ENCODE measurements around the gene RICTOR.
"Not testable (repeated sequence)": the region's sequence is repeated elsewhere in the genome, so short reads cannot be mapped to it uniquely, and the experiment has no call there.

RICTOR gene

GRCh38 chr5:39013938-39014337 lies 60.3 kb downstream of the RICTOR start:
- Histone ChIP-seq H3K4me1 (ENCODE audit: low read depth, poor library complexity, severe bottlenecking) (no peaks in the 10 kb centered on the region), H3K36me3 (ENCODE audit: insufficient read depth) (peaks cover 7% of the 10 kb centered on the region; the same call in 1 of the 2 replicates), H3K27me3 (ENCODE audit: insufficient read depth, low read depth) (no peaks in the 10 kb centered on the region), H3K27ac (no peak overlapping the region), H2AFZ (ENCODE audit: low read depth) (no peak overlapping the region), H3K4me3 (IDR thresholded peaks at IDR 0.05; ENCODE audit: insufficient read depth, low read depth, low read length) (no peak overlapping the region), H3K4me2 (no peak overlapping the region), H3K79me2 (ENCODE audit: insufficient read depth, low read depth) (no peaks in the 10 kb centered on the region), H3K9ac (no peak overlapping the region), H4K20me1 (ENCODE audit: insufficient read depth) (no peaks in the 10 kb centered on the region)
- TF ChIP-seq CTCF (conservative IDR thresholded peaks at IDR 0.05; ENCODE audit: low read depth, low read length), result no peak

DNA sequence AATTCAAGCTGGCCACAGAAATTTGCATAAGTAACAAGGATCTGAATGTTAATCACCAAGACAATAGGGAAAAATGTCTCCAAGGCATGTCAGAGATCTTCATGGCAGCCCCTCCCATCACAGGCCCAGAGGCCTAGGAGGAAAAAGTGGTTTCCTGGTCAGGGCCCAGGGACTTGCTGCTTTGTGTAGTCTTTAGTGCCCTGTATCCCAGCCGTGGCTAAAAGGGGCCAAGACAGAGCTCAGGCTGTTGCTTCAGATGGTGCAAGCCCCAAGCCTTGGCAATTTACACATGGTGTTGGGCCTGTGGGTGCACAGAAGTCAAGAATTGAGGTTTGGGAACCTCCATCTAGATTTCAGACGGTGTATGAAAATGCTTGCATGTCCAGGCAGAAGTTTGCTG lies 63.2 kb downstream of the RICTOR start:
- H3K4me2 ChIP-seq; H3K79me2 ChIP-seq (ENCODE audit: insufficient read depth, low read depth); H3K27ac ChIP-seq; H2AFZ ChIP-seq (ENCODE audit: low read depth); H4K20me1 ChIP-seq (ENCODE audit: insufficient read depth); H3K4me1 ChIP-seq (ENCODE audit: low read depth, poor library complexity, severe bottlenecking); H3K4me3 ChIP-seq (IDR thresholded peaks at IDR 0.05; ENCODE audit: insufficient read depth, low read depth, low read length); H3K36me3 ChIP-seq (ENCODE audit: insufficient read depth); H3K9ac ChIP-seq; H3K27me3 ChIP-seq (ENCODE audit: insufficient read depth, low read depth): not testable (repeated sequence)

GRCh38 chr5:39009981-39010380 lies 64.2 kb downstream of the RICTOR start:
- Histone ChIP-seq H3K4me3 (IDR thresholded peaks at IDR 0.05; ENCODE audit: insufficient read depth, low read depth, low read length) (no peak overlapping the region), H2AFZ (ENCODE audit: low read depth) (no peak overlapping the region), H4K20me1 (ENCODE audit: insufficient read depth) (no peaks in the 10 kb centered on the region), H3K27me3 (ENCODE audit: insufficient read depth, low read depth) (no peaks in the 10 kb centered on the region), H3K4me1 (ENCODE audit: low read depth, poor library complexity, severe bottlenecking) (no peaks in the 10 kb centered on the region), H3K4me2 (no peak overlapping the region), H3K9ac (no peak overlapping the region), H3K27ac (no peak overlapping the region), H3K79me2 (ENCODE audit: insufficient read depth, low read depth) (no peaks in the 10 kb centered on the region), H3K36me3 (ENCODE audit: insufficient read depth) (no peaks in the 10 kb centered on the region; the same call in 1 of the 2 replicates)
- no peak for TF ChIP-seq CTCF (conservative IDR thresholded peaks at IDR 0.05; ENCODE audit: low read depth, low read length)

- H2AFZ ChIP-seq (ENCODE audit: low read depth), result no peak overlapping the region
- no peak overlapping the region for H3K9ac ChIP-seq
- H3K27me3 ChIP-seq (ENCODE audit: insufficient read depth, low read depth), result no peaks in the 10 kb centered on the region
- H3K27ac ChIP-seq, result no peak overlapping the region
- H3K79me2 ChIP-seq (ENCODE audit: insufficient read depth, low read depth), result no peaks in the 10 kb centered on the region
- H3K4me1 ChIP-seq (ENCODE audit: low read depth, poor library complexity, severe bottlenecking), result no peaks in the 10 kb centered on the region
- H3K36me3 ChIP-seq (ENCODE audit: insufficient read depth), result no peaks in the 10 kb centered on the region; the same call in 1 of the 2 replicates
- TF ChIP-seq CTCF (conservative IDR thresholded peaks at IDR 0.05; ENCODE audit: low read depth, low read length), result no peak
- H3K4me2 ChIP-seq, result no peak overlapping the region
- H4K20me1 ChIP-seq (ENCODE audit: insufficient read depth), result no peaks in the 10 kb centered on the region
- H3K4me3 ChIP-seq (IDR thresholded peaks at IDR 0.05; ENCODE audit: insufficient read depth, low read depth, low read length), result no peak overlapping the region
These were observed 64.9 kb downstream of the RICTOR start for GRCh38 chr5:39009280-39009679.

DNA sequence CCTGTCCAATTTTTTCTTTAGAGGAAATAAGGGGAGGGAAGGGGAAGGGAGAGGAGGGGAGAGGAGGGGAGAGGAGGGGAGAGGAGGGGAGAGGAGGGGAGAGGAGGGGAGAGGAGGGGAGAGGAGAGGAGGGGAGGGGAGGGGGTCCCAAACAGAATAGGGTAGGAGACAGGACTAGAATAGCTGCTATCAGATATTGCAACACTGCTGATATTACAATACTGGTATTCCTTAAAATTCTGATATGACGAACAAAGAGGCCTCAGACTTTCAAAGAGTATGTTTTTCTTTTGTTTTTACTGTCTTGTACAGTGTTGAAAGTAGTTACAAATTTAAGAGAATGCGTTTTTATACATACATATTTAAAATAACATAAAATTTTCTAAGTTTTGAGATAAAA lies 67.5 kb downstream of the RICTOR start:
- H3K79me2 ChIP-seq (ENCODE audit: insufficient read depth, low read depth), result no peaks in the 10 kb centered on the region
- no peaks in the 10 kb centered on the region for H4K20me1 ChIP-seq (ENCODE audit: insufficient read depth)
- no peak overlapping the region for H3K4me2 ChIP-seq
- H2AFZ ChIP-seq (ENCODE audit: low read depth), result no peak overlapping the region
- H3K36me3 ChIP-seq (ENCODE audit: insufficient read depth), result no peaks in the 10 kb centered on the region
- TF ChIP-seq CTCF (conservative IDR thresholded peaks at IDR 0.05; ENCODE audit: low read depth, low read length), result no peak
- no peak overlapping the region for H3K9ac ChIP-seq
- no peak overlapping the region for H3K4me3 ChIP-seq (IDR thresholded peaks at IDR 0.05; ENCODE audit: insufficient read depth, low read depth, low read length)
- H3K27ac ChIP-seq, result no peak overlapping the region
- no peaks in the 10 kb centered on the region for H3K27me3 ChIP-seq (ENCODE audit: insufficient read depth, low read depth)
- H3K4me1 ChIP-seq (ENCODE audit: low read depth, poor library complexity, severe bottlenecking), result no peaks in the 10 kb centered on the region
